ENCODE measurements around the gene FAM229B. TPM values are rescaled to one million over a fixed set of nuclear protein-coding genes. Genes with fewer than 3 reads are reported as not detected.

FAM229B gene
- total RNA-seq, 1 donor from 2014 or later = 22.1 TPM

- Mint-ChIP-seq H3K4me1 (ENCODE audit: low read depth) (no peaks in the 10 kb centered on the region), H3K27me3 (no peaks in the 10 kb centered on the region), H3K27ac (no peak overlapping the region), H3K4me3 (ENCODE audit: low read depth) (no peak overlapping the region), H3K36me3 (ENCODE audit: insufficient read depth) (no peaks in the 10 kb centered on the region), H3K9me3 (ENCODE audit: low read depth) (no peaks in the 10 kb centered on the region)
- no peak for DNase-seq (ENCODE audit: low spot score, unreplicated experiment)
- no peak for TF ChIP-seq CTCF (IDR thresholded peaks at IDR 0.05; ENCODE audit: unreplicated experiment)
Measured at GRCh38 chr6:112141707-112142106, 54.3 kb downstream of the FAM229B start.

GRCh38 chr6:112144145-112144926 lies 56.9 kb downstream of the FAM229B start:
- no peak for DNase-seq (ENCODE audit: low spot score, unreplicated experiment)
- TF ChIP-seq CTCF (IDR thresholded peaks at IDR 0.05; ENCODE audit: unreplicated experiment) = no peak
- Mint-ChIP-seq H3K9me3 (ENCODE audit: low read depth) (no peaks in the 10 kb centered on the region), H3K4me1 (ENCODE audit: low read depth) (no peaks in the 10 kb centered on the region), H3K27ac (no peak overlapping the region), H3K36me3 (ENCODE audit: insufficient read depth) (no peaks in the 10 kb centered on the region), H3K4me3 (ENCODE audit: low read depth) (no peak overlapping the region), H3K27me3 (no peaks in the 10 kb centered on the region)

- TF ChIP-seq CTCF (IDR thresholded peaks at IDR 0.05; ENCODE audit: unreplicated experiment) = no peak
- H3K4me3 Mint-ChIP-seq (ENCODE audit: low read depth) = no peak overlapping the region
- H3K36me3 Mint-ChIP-seq (ENCODE audit: insufficient read depth) = no peaks in the 10 kb centered on the region
- no peaks in the 10 kb centered on the region for H3K27me3 Mint-ChIP-seq
- H3K27ac Mint-ChIP-seq = no peak overlapping the region
- no peaks in the 10 kb centered on the region for H3K9me3 Mint-ChIP-seq (ENCODE audit: low read depth)
- H3K4me1 Mint-ChIP-seq (ENCODE audit: low read depth) = no peaks in the 10 kb centered on the region
- DNase-seq (ENCODE audit: low spot score, unreplicated experiment) = no peak
Measured at GRCh38 chr6:112145080-112145573, 57.7 kb downstream of the FAM229B start.

DNA sequence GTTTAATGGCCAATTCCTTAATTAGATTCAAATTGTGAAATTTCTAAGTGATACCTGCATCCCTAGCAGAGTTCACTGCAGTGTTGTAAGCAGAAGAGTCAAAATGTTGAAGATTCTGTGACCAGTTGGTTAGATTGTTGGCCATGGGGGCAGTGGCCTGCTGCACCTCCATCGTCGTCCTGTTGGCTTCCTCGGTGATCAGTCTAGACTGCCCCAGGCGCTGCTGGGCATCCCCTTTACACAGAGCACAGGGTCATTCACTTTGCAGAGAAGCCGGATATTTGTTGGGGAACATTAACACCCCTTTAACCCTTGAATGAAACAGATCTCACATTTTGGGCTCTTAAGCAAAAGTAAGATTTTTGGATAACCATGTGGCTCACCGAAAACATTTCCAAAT lies 60.7 kb downstream of the FAM229B start:
- TF ChIP-seq CTCF (IDR thresholded peaks at IDR 0.05; ENCODE audit: unreplicated experiment) = no peak
- H3K27me3 Mint-ChIP-seq = no peaks in the 10 kb centered on the region
- no peak overlapping the region for H3K27ac Mint-ChIP-seq
- no peaks in the 10 kb centered on the region for H3K36me3 Mint-ChIP-seq (ENCODE audit: insufficient read depth)
- no peak overlapping the region for H3K4me3 Mint-ChIP-seq (ENCODE audit: low read depth)
- H3K9me3 Mint-ChIP-seq (ENCODE audit: low read depth) = no peaks in the 10 kb centered on the region
- peaks cover 3% of the 10 kb centered on the region for H3K4me1 Mint-ChIP-seq (ENCODE audit: low read depth)
- DNase-seq (ENCODE audit: low spot score, unreplicated experiment) = no peak

DNA sequence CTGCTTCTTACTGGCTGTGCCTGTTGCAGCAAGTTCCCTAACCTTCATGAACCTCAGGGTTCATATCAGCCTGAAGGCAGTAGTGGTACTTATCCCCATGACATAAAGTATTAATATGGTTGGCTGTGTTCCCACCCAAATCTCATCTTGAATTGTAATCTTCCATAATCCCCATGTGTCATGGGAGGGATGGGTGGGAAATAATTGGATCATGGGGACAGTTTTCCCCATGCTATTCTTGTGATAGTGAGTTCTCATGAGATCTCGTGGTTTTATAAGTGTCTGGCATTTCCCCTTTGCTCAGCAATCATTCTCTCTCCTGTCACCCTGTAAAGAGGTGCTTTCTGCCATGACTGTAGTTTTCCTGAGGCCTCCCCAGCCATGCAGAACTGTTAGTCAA lies 61.8 kb downstream of the FAM229B start:
- no peaks in the 10 kb centered on the region for H3K27me3 Mint-ChIP-seq
- H3K27ac Mint-ChIP-seq = no peak overlapping the region
- H3K4me1 Mint-ChIP-seq (ENCODE audit: low read depth) = peaks cover 9% of the 10 kb centered on the region
- H3K4me3 Mint-ChIP-seq (ENCODE audit: low read depth) = no peak overlapping the region
- no peaks in the 10 kb centered on the region for H3K9me3 Mint-ChIP-seq (ENCODE audit: low read depth)
- TF ChIP-seq CTCF (IDR thresholded peaks at IDR 0.05; ENCODE audit: unreplicated experiment) = no peak
- no peak for DNase-seq (ENCODE audit: low spot score, unreplicated experiment)
- no peaks in the 10 kb centered on the region for H3K36me3 Mint-ChIP-seq (ENCODE audit: insufficient read depth)
